HG02884 (cell line): ENCODE results near the gene CC2D1A.
"Not testable (repeated sequence)": the region's sequence is repeated elsewhere in the genome, so short reads cannot be mapped to it uniquely, and the experiment has no call there.

Experiments
- ATAC-seq: cut with Tn5 transposase; IDR thresholded peaks from one replicate; pipeline ENCODE4 v1.9.1; 2021; ENCODE audit warnings: mild to moderate bottlenecking, moderate library complexity; ENCODE audit not compliant: unreplicated experiment

The CC2D1A gene

GRCh38 chr19:13959962-13960862 is 54.2 kb downstream of the CC2D1A start:
- no peak for ATAC-seq

GRCh38 chr19:13960863-13961784 is 55.1 kb downstream of the CC2D1A start:
- ATAC-seq: no peak

GRCh38 chr19:13961826-13962698 is 56.1 kb downstream of the CC2D1A start:
- ATAC-seq: no peak

GRCh38 chr19:13962699-13963602 is 57.0 kb downstream of the CC2D1A start:
- no peak for ATAC-seq

- no peak for ATAC-seq
Measured at GRCh38 chr19:13963603-13964105, 57.7 kb downstream of the CC2D1A start.

GRCh38 chr19:13964776-13965175 is 58.8 kb downstream of the CC2D1A start:
- ATAC-seq: no peak

- no peak for ATAC-seq
Measured at GRCh38 chr19:13965377-13965896, 59.4 kb downstream of the CC2D1A start.

GRCh38 chr19:13965926-13966683 is 60.1 kb downstream of the CC2D1A start:
- no peak for ATAC-seq

- ATAC-seq: no peak
Measured at GRCh38 chr19:13966684-13967128, 60.7 kb downstream of the CC2D1A start.

- ATAC-seq: not testable (repeated sequence)
Measured at GRCh38 chr19:13967206-13967605, 61.2 kb downstream of the CC2D1A start.

- no peak for ATAC-seq
Measured at GRCh38 chr19:13968383-13968935, 62.5 kb downstream of the CC2D1A start.

- ATAC-seq: no peak
Measured at GRCh38 chr19:13968999-13969398, 63.0 kb downstream of the CC2D1A start.

GRCh38 chr19:13969897-13970296 is 63.9 kb downstream of the CC2D1A start:
- no peak for ATAC-seq

- ATAC-seq: not testable (repeated sequence)
Measured at GRCh38 chr19:13971868-13972267, 65.9 kb downstream of the CC2D1A start.

GRCh38 chr19:13972368-13973155 is 66.6 kb downstream of the CC2D1A start:
- no peak for ATAC-seq

GRCh38 chr19:13973479-13973878 is 67.5 kb downstream of the CC2D1A start:
- ATAC-seq: not testable (repeated sequence)

GRCh38 chr19:13974073-13974472 is 68.1 kb downstream of the CC2D1A start:
- no peak for ATAC-seq
